HG03342 (cell line): ENCODE data around the gene TTC7B.

Experiments
- ATAC-seq: cut with Tn5 transposase; IDR thresholded peaks from one replicate; pipeline ENCODE4 v1.9.1; 2021; ENCODE audit warnings: mild to moderate bottlenecking, moderate library complexity; ENCODE audit not compliant: unreplicated experiment

Gene TTC7B

GRCh38 chr14:90502760-90503159, 313.5 kb downstream of the TTC7B start:
- ATAC-seq, result no peak

GRCh38 chr14:90500665-90501370, 315.4 kb downstream of the TTC7B start:
- ATAC-seq, result no peak

- no peak for ATAC-seq
Observed at GRCh38 chr14:90499908-90500664, 316.1 kb downstream of the TTC7B start.

GRCh38 chr14:90499121-90499520, 317.1 kb downstream of the TTC7B start:
- ATAC-seq, result no peak

GRCh38 chr14:90498198-90498597, 318.0 kb downstream of the TTC7B start:
- ATAC-seq, result no peak

- ATAC-seq, result no peak
Observed at GRCh38 chr14:90496379-90496778, 319.9 kb downstream of the TTC7B start.

- no peak for ATAC-seq
Observed at GRCh38 chr14:90495357-90496276, 320.6 kb downstream of the TTC7B start.

- ATAC-seq, result no peak
Observed at GRCh38 chr14:90491911-90492531, 324.2 kb downstream of the TTC7B start.

- no peak for ATAC-seq
Observed at GRCh38 chr14:90491221-90491885, 324.9 kb downstream of the TTC7B start.

GRCh38 chr14:90490720-90491050, 325.5 kb downstream of the TTC7B start:
- no peak for ATAC-seq

- no peak for ATAC-seq
Observed at GRCh38 chr14:90489916-90490719, 326.1 kb downstream of the TTC7B start.

GRCh38 chr14:90489306-90489705, 326.9 kb downstream of the TTC7B start:
- ATAC-seq, result no peak

GRCh38 chr14:90488256-90488655, 328.0 kb downstream of the TTC7B start:
- ATAC-seq, result no peak

GRCh38 chr14:90487462-90487861, 328.8 kb downstream of the TTC7B start:
- ATAC-seq, result no peak

GRCh38 chr14:90487031-90487430, 329.2 kb downstream of the TTC7B start:
- no peak for ATAC-seq

- no peak for ATAC-seq
Observed at GRCh38 chr14:90484291-90484690, 331.9 kb downstream of the TTC7B start.

GRCh38 chr14:90483571-90483974, 332.7 kb downstream of the TTC7B start:
- no peak for ATAC-seq

- ATAC-seq, result no peak
Observed at GRCh38 chr14:90483117-90483516, 333.1 kb downstream of the TTC7B start.

GRCh38 chr14:90475298-90475697, 340.9 kb downstream of the TTC7B start:
- ATAC-seq, result no peak
